ENCODE measurements around the gene WDR83.
A peak's percentile ranks its signal among the peaks of the same experiment; 100 is the strongest.
"Not testable (repeated sequence)": the region's sequence is repeated elsewhere in the genome, so short reads cannot be mapped to it uniquely, and the experiment has no call there.

The WDR83 gene

GRCh38 chr19:12656899-12657571 is 9.6 kb upstream of the WDR83 start:
- no peak for DNase-seq (ENCODE audit: low read depth)

GRCh38 chr19:12657966-12658365 is 8.6 kb upstream of the WDR83 start:
- no peak for DNase-seq (ENCODE audit: low read depth)

GRCh38 chr19:12660980-12661379 is 5.6 kb upstream of the WDR83 start:
- no peak for DNase-seq (ENCODE audit: low read depth)

- DNase-seq (ENCODE audit: low read depth): peak; percentile 26
Measured at GRCh38 chr19:12664406-12665280, 2.0 kb upstream of the WDR83 start.

GRCh38 chr19:12665281-12665573 is 1.4 kb upstream of the WDR83 start:
- DNase-seq (ENCODE audit: low read depth): no peak

- DNase-seq (ENCODE audit: low read depth): no peak
Measured at GRCh38 chr19:12665671-12666264, 839 bp upstream of the WDR83 start.

GRCh38 chr19:12667731-12668302 is 1.2 kb downstream of the WDR83 start:
- no peak for DNase-seq (ENCODE audit: low read depth)

GRCh38 chr19:12668346-12668745 is 1.7 kb downstream of the WDR83 start:
- DNase-seq (ENCODE audit: low read depth): no peak

GRCh38 chr19:12668932-12669269 is 2.3 kb downstream of the WDR83 start:
- peak; percentile 60 for DNase-seq (ENCODE audit: low read depth)

- peak; percentile 81 for DNase-seq (ENCODE audit: low read depth)
Measured at GRCh38 chr19:12669270-12670158, 2.9 kb downstream of the WDR83 start.

- DNase-seq (ENCODE audit: low read depth): no peak
Measured at GRCh38 chr19:12670159-12670928, 3.7 kb downstream of the WDR83 start.

GRCh38 chr19:12672744-12673143 is 6.1 kb downstream of the WDR83 start:
- DNase-seq (ENCODE audit: low read depth): no peak

- DNase-seq (ENCODE audit: low read depth): no peak
Measured at GRCh38 chr19:12675399-12675798, 8.8 kb downstream of the WDR83 start.

GRCh38 chr19:12675940-12676339 is 9.3 kb downstream of the WDR83 start:
- no peak for DNase-seq (ENCODE audit: low read depth)

- peak; percentile 76 for DNase-seq (ENCODE audit: low read depth)
Measured at GRCh38 chr19:12676384-12676792, 9.8 kb downstream of the WDR83 start.

GRCh38 chr19:12676928-12677327 is 10.3 kb downstream of the WDR83 start:
- no peak for DNase-seq (ENCODE audit: low read depth)

GRCh38 chr19:12678039-12678438 is 11.4 kb downstream of the WDR83 start:
- DNase-seq (ENCODE audit: low read depth): not testable (repeated sequence)

GRCh38 chr19:12680034-12680433 is 13.4 kb downstream of the WDR83 start:
- DNase-seq (ENCODE audit: low read depth): no peak

- DNase-seq (ENCODE audit: low read depth): peak; percentile 98
Measured at GRCh38 chr19:12681074-12681987, 14.7 kb downstream of the WDR83 start, which contains the start of gene DHPS. TSS of gene DHPS (minus strand) at chr19:12681880. CDS start at chr19:12681766, 114 bp downstream.

GRCh38 chr19:12685831-12686230 is 19.2 kb downstream of the WDR83 start:
- DNase-seq (ENCODE audit: low read depth): no peak
